Ecto neural progenitor cell (in vitro differentiated cells): ENCODE data around the gene OR2T27.
"Not testable (repeated sequence)": the region's sequence is repeated elsewhere in the genome, so short reads cannot be mapped to it uniquely, and the experiment has no call there.

Experiments used
- DNase-seq: peaks from one replicate; pipeline ENCODE4 v3.0.0-alpha.2; 2018; ENCODE audit warnings: low spot score

OR2T27 gene, protein sequence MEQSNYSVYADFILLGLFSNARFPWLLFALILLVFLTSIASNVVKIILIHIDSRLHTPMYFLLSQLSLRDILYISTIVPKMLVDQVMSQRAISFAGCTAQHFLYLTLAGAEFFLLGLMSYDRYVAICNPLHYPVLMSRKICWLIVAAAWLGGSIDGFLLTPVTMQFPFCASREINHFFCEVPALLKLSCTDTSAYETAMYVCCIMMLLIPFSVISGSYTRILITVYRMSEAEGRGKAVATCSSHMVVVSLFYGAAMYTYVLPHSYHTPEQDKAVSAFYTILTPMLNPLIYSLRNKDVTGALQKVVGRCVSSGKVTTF

GRCh38 chr1:248655354-248655753 is at the start of gene OR2T27:
Gene OR2T27 (minus strand): TSS chr1:248655528. CDS start chr1:248650884, 4,644 bp downstream.
- not testable (repeated sequence) for DNase-seq

DNA sequence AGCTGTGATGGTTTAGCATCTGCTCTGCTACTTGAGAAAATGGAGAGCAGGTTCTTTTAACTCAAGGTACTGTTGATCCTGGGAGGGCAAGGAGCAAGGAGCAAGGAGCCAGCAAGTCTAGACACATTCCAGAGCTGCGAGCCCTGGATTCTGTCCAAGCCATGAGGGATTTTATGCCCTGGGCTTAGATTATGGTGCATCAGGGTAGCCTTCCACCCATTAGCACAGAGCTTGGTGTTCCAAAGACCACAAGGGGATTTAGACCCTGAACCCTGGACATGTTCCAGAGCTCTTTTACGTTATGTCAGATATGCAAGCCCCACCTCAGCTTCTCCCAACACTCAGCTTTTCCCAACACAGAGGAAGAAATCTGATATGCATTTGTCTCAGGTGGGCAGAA is 49.3 kb upstream of the OR2T27 start:
- no peak for DNase-seq

- no peak for DNase-seq
Measured at GRCh38 chr1:248703674-248704073, 48.3 kb upstream of the OR2T27 start.

DNA sequence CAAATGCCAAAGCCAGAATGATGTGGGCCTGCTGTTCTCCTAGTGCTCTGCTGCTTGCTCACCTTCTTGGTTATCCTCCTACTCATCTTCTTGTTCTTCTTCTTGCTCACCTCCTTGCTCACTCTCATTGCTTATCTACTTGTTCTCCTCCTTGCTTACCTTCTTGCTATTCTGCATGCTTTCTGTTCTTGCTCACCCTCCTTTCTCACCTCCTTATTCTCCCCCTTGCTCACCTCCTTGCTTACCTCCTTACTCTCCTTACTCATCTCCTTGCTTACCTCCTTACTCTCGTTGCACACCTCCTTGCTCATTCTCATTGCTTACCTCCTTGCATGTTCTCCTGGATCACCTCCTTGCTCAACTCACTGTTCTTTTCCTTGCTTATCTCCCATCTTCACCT is 47.4 kb upstream of the OR2T27 start, which contains the start of gene OR14I1:
Gene OR14I1 (minus strand): TSS at position 53 of the 400 bp plus-strand sequence.
- DNase-seq: no peak

DNA sequence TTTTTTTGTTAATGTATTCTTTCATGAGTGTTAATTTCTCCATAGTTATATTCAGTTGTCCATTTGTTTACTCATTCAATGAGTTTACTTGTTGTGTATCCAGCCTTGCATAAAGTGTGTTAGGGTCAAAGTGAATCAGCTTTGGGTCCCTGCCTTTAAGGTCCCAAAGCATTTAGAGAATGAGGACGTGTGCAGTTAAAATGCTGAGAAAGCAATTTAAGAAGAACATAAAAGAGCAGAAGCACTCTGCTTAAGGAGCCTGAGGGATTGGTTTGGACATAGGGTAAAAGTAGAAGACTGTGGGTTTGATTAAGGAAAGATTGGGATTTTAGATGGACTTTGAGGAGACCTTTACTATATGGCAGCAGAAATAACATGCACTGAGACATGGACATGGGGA is 43.8 kb upstream of the OR2T27 start:
- DNase-seq: no peak

GRCh38 chr1:248697907-248698306 is 42.6 kb upstream of the OR2T27 start:
- no peak for DNase-seq

GRCh38 chr1:248696774-248697173 is 41.4 kb upstream of the OR2T27 start:
- no peak for DNase-seq

GRCh38 chr1:248696261-248696660 is 40.9 kb upstream of the OR2T27 start:
- DNase-seq: no peak

GRCh38 chr1:248695451-248696132 is 40.3 kb upstream of the OR2T27 start:
- DNase-seq: no peak

DNA sequence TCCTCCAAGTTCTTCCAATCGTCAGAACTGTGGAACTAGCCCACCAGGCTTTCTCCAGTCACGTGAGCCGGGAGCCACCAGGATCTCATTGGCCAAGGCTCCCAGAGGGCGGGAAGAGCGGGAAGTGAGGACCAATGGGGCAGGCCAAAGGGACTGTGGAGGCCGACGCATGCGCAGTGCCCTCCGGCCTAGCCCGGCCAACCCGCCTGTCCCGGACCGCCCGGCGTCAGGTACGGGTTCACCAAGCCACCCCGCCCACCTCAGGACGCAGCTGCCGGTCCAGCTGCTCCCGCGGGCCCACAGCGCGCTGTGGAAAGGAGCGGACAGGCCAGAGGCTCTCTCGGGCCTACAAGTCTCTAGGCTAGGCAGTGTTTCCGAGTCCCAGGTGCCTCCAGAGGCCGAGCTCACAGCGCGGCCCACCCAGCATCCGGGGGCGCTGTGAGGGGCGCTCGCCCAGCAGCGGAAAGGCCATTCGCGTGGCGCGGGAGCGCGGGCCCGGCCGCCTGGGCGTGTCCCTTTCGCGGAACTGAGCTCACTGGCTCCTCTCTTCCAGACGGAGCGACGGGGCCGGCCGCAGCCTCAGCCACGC is 36.3 kb upstream of the OR2T27 start:
- no peak for DNase-seq

GRCh38 chr1:248688527-248689298 is 33.4 kb upstream of the OR2T27 start:
- DNase-seq: no peak

DNA sequence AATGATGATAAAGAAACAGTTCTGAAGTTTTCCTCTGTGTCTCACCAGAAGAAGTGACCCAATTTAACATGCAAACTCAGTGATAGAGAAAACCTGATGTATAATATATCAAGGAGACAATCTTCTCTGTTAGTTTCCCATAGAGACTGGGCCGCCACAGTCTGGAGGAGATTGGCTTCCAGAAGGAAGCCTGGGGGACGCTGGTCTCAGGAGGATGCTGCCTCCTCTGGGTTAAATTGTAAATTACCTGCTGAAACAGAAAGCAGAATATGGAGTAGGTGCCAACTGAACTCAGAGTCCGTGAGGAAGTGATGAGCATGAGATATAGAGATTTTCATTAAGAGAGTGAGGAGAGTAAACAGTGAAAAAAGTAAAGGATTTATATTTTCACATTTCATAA is 31.5 kb upstream of the OR2T27 start:
- DNase-seq: no peak

DNA sequence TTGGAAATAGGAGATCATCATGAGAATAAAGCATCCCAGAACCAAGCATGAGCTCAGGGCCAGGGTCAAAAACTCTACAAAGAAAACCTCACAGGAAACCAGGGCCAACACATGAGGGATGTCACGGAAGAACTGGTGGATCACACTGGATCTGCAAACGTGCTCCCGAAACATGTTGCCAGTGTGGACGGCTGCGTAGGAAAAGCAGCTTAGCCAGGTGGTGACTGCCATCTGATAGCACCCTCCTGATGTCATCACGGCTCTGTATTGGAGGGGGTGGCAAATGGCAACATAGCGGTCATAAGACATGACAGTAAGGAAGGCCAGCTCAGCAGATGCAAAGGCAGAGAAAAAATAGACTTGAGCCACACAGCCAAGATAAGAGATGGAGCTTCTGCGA is 26.3 kb upstream of the OR2T27 start:
- DNase-seq: no peak

- DNase-seq: no peak
Measured at GRCh38 chr1:248670003-248670402, 14.7 kb upstream of the OR2T27 start.

- DNase-seq: not testable (repeated sequence)
Measured at GRCh38 chr1:248663453-248664328, 8.4 kb upstream of the OR2T27 start.

DNA sequence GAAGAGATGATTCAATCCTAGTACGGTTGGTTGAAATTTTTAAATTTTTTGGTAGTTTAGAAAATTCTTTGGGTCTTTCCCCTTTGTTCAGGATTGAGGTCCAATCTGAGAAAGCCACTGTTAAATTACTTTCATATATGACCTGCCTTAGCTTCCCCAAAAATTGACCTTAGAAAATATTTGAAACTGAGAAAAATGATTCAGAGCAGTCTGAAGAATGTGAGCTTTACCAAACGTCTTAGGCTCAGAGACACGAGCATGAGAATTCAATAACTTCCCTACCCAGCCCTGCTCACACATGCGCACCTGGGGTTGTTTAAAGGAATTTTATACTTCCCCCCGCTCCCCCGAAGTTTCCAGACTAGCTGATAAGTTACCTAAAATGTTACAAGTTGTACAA is 1.5 kb upstream of the OR2T27 start:
- not testable (repeated sequence) for DNase-seq

DNA sequence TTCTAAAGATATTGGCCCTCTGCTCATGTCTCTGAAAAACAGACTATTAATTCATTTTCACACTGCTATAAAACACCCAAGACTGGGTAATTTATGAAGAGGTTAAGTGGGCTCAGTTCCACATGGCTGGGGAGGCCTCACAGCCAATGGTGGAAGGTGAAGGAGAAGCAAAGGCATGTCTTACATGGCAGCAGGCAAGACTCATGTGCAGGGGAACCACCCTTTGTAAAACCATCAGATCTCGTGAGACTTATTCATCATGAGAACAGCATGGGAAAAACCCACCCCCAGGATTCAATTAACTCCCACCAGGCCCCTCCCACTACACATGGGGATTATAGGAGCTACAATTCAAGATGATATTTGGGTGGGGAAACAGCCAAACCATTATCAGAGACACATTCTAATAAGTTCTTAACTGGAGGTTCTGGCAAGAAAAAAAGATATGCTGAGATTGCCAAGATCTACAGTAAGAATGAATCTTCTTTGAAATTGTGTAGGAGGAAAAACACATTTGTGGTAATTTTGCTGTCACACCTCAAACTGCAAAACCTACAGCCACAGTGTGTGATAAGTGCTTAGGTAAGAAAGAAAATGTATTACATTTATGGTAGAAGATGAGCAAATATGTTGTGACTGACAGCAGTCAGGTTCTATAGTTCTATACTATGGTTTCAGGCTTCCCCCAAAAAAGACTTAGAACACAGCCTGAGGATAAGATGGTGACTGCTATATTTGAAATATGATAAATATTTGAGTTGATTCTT is 6.4 kb downstream of the OR2T27 start:
- not testable (repeated sequence) for DNase-seq

DNA sequence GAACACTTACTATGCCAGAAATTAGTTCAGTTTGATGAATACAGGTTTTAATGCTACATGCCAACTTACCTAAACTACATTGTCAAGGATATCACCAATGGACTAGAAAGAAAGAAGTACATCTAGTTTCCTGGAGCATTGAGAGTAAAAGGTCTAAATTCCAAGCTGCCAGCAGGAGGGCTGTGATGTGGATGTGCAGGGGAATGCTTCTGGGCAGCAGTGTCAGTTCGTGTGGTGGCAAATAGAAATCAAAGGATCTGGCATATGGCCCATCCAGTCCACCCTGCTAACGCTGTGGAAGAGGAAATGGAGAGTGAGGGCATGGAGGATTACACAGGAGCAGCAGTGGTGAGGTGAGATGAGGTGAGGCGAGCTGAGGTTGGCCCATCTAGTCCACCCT is 10.2 kb downstream of the OR2T27 start, which contains the start of gene OR2T35:
Gene OR2T35 (minus strand): TSS at position 101 of the 400 bp plus-strand sequence. CDS start 6,020 bp downstream, outside the sequence.
- DNase-seq: not testable (repeated sequence)

DNA sequence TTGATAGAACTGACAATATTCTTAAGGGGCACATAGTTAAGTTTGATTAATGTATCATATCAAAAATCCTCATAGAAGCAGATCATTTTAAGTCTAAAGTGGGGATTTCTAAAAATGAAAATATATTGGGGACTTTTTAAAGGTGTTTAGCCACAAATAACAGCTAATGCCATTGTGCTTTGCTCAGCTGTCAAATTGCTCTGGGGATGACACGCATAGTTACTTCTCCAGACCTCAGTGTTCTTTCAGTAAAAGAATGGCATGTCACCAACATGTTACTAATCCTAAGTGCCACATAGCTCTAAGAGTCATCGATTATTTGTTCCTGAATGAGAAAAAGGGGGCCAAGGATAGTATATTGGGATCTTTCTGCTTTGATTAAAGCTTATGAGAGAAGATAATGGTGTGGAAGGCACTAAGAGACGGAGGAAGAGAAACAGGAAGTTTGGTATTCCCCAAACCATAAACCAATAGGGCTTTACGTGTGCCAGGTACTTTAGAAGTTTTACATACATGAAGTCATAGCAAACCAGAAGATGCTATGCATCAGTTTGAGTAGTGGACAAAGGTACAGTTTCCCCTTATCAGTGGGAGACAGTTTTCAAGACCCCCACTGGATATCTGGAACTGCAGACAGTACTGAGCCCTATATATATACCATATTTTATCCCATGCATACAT is 12.2 kb downstream of the OR2T27 start:
- DNase-seq: not testable (repeated sequence)

DNA sequence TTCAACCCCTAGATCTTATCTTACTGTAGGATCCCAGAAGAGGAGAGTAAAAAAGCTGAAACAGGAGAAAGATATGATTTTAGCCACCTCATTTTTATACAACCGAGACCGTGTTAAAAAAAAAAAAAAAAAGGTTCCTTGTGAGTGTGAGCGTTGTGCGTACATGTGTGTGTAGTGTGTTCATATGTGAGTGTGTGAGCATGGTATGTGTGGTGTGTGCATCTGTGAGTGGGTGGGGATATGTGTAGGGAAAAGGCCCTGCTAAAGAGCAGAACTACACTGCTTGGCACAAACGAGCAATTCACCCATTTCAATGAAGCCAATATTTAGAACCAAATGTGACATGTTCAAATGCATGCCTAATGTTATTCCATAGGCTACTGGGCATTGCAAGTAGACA is 13.7 kb downstream of the OR2T27 start:
- not testable (repeated sequence) for DNase-seq
